Limb (tissue), 2 donors: ENCODE measurements around the gene TLX2.
"Not testable (repeated sequence)": the region's sequence is repeated elsewhere in the genome, so short reads cannot be mapped to it uniquely, and the experiment has no call there.

Experiments used
- DNase-seq, 2 donors: peaks; one replicate each; pipeline ENCODE4 v3.0.0-alpha.2; 2016; ENCODE audit errors: extremely low spot score in 2 of 2

Gene TLX2

DNA sequence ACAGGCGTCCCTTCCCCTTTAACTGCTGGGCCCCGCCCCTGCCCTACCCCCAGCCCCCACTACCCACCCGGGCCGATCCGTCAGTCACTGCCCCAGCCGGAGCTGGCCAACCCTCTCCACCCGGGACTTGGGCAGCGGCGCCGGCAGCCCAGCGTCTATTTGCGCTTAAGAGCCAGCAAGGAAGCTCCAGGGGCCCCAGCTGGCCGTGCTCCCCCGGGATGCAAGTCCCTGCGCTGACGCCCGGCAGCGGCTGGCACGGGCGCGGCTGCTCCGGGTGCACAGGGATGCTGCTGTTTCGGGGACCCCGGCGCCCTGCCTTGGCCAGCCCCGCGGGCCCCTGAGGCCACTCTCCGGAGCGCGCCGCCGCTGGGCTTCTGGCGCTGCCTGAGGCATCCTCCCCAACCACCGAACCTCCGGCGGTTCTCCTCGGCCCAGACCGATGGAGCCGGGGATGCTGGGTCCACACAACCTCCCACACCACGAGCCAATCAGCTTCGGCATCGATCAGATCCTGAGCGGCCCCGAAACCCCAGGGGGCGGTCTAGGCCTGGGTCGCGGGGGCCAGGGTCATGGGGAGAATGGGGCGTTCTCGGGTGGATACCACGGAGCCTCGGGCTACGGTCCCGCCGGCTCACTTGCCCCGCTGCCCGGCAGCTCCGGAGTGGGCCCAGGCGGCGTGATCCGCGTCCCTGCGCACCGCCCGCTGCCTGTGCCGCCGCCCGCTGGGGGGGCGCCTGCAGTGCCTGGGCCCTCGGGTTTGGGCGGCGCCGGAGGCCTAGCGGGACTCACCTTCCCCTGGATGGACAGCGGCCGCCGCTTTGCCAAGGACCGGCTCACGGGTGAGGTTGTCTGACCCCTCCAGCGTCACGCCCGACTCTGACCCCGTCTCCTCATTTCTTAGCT lies at the start of gene TLX2:
TSS of gene TLX2 (plus strand) at position 83 of the 903 bp plus-strand sequence. CDS start at position 440, 357 bp downstream.
- DNase-seq, result peak in 1 of 2 donors; percentile 58

DNA sequence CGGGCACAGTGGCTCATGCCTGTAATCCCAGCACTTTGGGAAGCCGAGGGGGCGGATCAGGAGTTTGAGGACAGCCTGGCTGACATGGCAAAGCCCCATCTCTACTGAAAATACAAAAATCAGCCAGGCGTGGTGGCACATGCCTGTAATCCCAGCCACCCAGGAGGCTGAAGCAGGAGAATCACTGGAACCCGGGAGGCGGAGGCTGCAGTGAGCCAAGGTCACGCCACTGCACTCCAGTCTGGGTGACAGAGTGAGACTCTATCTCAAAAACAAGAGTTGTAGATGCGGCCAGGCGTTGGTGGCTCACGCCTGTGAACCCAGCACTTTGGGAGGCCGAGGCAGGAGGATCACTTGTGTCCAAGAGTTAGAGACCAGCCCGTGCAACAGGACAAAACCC lies 43.5 kb upstream of the TLX2 start:
- not testable (repeated sequence) for DNase-seq

DNA sequence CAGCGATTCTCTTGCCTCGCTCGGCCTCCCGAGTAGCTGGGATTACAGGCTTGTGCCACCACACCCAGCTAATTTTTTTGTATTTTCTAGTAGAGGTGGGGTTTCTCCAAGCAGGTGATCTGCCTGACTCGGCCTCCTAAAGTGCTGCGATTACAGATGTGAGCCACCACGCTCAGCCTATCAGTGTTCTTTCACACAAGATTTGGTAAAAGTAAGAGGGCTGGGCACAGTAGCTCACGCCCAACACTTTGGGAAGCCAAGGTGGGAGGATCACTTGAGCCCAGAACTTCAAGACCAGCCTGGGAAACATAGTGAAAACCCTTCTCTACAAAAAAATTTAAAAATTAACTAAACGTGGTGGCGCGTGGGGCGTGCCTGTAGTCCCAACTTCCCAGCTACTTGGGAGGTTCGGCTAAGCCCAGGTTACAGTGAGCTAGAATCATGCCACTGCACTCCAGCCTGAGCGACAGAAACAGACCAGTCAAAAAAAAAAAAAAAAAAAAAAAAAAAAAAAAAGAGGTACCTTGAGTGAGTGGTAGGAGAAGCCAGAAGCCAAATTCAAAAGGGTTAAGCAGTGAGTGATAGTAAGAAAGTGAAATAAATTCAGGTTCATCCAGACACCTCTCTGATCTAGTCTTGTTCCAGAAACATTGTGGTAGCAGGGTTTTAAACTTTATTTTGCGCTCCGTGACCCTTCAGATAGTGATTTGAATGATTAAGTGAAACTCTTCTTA lies 42.8 kb upstream of the TLX2 start:
- no peak for DNase-seq

DNA sequence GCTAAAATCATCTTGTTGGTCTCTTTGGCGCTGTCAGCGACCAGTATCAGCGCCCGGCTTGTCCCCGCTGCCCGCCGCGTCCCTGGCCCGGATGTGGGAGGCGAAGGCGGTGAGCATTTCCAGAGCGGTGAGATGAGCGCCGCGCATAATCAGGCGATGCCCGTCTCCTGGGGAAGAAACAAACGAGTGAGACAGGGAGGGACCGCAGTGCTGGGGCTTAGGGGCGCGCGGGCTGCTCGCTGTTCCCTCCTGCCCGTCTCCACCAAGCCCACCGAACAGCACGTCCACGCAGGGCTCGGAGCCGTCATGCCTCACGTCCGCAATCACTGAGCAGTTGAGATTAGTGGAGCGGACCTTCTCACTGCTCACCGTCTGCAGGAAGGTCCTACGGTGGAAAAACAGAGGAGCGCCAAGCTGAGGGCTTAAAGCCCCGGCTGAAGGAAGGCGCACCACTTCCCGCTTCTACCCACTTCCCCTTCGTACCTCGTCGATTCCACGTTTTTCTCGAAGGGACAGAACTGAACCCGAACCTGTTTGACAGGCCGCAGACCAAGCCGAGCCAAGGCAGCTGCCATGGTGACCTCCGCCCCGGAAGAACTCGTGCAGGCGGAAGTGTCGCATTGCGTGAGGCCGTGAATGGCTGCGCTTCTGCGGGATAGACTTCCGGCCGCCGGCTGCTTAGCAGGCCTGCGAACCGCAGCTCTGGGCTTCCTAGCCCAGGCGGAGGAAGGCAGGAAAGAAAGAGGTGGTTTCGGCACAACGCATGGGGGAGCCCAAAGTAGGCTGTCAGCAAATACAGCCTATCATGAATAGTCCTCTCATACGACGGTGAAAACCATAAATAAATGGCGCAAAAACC lies 41.9 kb upstream of the TLX2 start, which contains the start of gene MRPL53:
TSS of gene MRPL53 (minus strand) at position 595 of the 859 bp plus-strand sequence. CDS start at position 575, 20 bp downstream.
- peak; percentile 92 to 96 for DNase-seq

DNA sequence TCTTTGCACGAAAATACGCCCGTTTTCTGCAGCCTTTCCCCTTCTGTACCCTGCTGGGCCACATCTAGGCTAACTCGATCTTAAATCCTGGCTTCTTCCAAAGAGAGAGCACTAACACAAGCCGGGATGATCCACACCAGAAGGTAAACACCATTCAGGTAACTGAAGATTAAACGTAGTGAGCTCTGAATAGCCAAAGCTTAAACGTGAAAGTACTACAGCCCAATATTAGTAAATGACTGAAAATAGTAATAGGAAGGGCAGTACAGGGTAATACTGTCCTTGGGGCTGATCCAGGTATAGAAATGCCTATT lies 41.3 kb upstream of the TLX2 start:
- no peak for DNase-seq

DNA sequence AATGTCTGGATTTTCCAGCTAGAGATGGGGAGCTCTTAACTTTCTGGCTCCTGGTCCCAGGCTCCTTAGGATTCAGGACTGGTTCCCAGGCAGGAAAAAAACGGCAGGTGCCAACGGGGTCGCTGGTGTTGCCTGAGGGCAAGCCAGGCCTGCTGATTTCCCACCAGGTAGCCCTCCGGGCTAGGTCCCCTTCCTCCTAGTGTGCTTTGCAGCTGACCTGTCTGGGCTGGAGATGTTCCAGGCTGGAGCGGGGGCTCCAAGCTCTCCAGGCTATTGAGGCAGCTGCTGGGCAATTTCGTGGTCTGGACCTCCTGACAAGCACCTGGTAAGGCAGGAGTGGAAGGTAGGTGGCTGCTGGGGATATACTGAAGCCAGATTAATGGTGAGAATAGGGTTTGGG lies 39.8 kb upstream of the TLX2 start:
- no peak for DNase-seq

DNA sequence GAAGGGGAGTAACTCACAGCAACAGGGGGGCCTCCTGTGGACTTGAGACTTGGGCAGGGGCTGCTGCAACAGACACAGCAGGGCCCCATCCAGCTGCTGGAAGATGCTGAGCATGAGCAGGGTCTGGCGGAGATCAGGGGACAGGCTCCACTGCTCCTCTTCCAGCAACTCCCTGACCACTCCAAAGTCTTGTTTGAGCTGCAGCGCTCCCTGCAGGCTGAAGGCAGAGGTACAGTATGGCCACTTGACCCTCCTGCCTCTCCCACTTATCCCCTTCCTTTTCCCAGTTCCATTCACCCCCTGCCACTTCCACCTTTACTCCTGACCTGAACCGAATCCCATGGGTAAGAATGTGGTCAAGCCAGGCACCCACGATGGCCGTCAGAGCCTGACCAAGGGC lies 39.4 kb upstream of the TLX2 start:
- DNase-seq, result no peak

DNA sequence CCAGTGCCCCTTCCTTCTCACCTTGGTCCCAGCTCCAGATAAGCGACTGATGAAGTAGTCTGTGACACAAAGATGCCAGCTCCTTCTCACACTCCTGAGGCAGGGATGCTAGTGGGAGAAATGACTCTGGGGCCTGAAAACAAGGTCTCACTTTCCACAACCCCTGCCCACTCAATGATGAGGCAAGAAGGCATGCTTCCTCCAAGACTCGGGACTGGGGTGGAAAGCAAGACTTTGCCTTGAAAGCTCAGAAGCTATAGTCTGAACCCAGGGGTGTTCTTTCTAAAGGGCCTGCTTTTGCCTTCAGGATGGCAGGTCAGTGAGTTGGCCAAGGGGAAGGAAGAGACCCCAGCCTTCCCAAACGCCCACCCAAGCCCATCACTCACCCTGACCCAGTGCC lies 32.8 kb upstream of the TLX2 start:
- DNase-seq, result no peak

DNA sequence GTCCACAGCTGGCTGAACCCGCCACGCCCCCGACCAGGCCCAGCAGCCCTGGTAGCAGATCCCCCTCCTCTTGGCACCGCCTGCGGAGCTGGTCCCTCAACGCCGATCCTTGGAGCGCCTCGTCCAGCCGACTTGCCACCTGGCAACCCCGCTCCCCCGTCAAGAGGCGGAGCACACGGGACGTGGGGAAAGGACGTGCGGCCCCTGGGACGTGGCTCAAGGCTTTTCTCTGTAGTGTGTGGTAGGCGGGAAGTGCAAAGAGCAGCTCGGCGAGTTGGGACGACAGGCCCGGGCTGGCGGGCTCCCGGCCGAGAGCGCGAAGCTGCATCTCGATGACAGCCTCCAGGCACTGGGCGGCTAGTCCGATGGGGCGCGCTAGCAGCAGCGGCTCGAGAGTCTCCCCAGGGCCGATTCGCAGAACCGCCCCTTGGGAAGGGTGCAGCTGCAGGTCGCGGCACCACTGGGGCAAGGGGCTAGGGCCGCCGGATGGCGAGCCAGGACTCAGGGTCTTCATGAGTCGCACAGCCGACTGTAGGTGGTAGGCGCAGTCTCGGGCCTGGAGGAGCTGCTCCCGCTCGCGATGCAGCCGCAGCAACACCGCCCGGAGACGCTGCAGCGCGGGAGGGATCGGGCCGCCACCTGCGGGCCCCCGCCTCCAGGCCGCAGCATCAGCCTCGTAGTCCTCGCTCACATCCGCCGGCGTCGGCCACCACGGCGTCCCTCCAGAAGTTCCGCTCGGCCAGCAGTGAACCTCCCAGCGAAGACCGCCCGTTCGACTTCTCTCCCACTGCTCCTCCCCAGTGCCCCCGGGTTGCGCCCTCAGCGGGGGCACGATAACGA lies 32.1 kb upstream of the TLX2 start:
- DNase-seq, result peak in 1 of 2 donors; percentile 58

DNA sequence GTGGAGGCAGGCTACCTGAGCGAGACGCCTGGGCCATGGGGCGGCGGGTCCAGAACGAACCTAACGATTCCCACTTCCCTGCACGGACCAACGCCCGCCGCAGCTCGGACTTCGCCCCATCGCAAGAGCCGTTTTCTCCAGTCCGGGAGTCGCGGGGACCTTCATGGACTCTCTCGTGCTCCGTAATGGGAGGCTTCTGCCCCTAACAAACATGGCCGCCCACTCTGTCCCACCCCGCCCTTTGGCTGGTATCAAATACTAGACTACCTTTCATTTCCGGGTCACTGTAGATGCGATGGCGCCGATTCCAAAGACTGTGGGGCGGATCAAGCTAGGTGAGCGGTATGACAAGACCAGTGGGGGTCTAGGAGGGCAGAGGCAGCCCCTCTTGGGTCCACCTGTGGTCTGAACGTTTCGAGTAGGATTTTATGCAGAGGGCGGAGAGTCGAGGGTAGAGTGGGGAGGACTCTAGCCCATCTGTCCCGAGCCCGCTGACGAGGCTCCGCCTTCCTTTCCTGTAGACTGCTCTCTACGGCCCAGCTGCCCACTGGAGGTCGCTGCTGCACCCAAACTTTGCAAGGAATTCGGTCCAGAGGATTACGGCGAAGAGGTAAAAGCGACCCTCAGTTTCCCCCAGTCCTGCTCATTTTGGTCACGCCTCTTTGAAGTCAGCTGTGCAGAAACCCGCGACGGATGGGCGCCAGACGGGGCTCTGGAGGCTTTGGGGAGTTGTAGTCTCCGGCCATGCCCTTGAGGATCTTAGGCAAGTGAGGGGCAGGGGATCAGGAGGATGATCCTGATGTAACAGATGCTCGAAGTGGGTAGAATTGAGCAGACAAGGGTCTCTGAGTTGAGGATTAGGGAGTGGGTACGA lies 31.2 kb upstream of the TLX2 start, which contains the start of the genes CCDC142 and TTC31:
TSS of gene CCDC142 (minus strand) at position 198 of the 874 bp plus-strand sequence. CDS start at position 37, 161 bp downstream.
TSS of gene TTC31 (plus strand) at position 281 of the 874 bp plus-strand sequence. CDS start at position 296, 15 bp downstream.
- peak; percentile 95 to 98 for DNase-seq

DNA sequence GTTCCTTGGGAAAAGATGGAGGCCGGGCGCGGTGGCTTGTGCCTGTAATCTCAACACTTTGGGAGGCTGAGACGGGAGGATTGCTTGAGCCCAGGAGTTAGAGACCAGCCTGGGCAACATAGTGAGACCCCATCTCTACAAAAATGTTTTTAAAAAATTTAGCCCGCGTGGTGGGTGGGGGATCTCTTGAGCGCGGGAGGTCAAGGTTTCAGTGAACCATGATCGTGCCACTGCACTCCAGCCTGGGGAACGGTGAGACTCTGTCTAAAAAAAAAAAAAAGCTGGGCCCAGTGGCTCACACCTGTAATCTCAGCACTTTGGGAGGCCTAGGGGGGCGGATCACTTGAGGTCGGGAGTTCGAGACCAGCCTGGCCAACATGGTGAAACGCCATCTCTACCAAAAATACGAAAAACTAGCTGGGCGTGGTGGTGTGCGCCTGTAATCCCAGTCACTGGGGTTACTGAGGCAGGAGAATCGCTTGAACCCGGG lies 30.5 kb upstream of the TLX2 start:
- DNase-seq, result not testable (repeated sequence)

DNA sequence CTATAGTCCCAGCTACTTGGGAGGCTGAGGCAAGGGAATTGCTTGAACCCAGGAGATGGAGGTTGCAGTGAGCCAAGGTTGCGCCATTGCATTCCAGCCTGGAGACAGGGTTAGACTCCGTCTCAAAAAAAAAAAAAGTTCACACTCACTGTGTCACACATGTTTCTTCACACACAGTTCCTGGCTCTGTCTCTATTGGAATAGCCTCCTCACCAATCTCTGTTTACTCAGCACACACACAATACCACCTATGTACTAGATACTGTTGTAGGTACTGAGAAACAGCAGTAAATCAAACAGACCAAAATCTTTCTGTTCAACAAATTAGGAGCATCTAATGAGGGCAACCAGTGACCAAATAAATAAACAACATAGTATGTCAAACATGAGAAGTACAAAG lies 28.1 kb upstream of the TLX2 start:
- no peak for DNase-seq

DNA sequence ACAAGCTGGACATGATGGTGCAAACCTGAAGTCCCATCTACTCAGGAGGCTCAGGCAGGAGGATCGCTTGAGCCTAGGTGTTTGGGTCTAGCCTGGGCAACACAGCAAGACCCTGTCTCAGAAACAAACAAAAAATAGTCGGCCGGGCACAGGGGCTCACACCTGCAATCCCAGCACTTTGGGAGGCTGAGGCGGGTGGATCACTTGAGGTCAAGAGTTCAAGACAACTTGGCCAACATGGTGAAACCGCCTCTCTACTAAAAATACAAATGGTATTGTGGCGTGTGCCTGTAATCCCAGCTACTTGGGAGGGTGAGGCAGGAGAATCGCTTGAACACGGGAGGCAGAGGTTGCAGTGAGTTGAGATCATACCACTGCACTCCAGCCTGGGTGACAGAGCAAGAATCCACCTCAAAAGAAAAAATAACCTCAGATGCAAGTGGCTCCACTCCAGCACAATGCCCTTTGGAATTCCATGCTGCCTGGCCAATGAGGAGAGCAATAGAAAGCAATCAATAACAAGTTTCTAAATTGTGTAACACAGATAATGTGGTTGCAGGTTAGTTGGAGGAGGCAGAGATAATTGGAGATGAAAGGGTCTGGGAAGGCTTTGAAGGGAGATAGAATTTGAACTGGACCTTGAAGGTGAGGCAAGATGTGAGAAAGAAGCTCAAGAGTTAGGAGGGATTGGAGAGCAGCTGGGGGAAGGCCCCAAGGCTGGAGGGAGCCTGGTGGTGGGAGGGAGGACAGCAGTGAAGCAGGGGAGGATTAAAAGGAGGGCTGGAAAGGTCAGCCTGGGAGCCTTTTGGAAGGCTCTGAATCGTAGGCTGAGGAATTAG lies 25.4 kb upstream of the TLX2 start:
- no peak for DNase-seq

DNA sequence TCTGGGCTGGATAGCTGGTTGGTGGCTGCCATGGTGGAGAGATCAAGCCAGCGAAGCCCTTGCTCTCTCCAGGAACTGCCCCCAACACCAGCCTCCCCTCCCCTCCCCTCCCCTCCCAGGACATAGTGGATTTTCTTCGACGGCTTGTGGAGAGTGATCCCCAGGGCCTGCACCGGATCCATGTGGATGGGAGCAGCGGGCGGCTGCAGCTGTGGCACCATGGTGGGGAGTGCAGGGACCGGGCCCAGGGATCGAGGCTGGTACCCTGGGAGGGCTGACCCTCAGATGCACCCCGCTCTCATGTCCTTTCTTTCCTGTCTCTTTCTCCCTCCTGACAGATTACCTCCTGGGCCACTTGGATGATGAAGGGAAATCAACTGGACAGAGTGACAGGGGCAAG lies 24.3 kb upstream of the TLX2 start:
- DNase-seq, result no peak

DNA sequence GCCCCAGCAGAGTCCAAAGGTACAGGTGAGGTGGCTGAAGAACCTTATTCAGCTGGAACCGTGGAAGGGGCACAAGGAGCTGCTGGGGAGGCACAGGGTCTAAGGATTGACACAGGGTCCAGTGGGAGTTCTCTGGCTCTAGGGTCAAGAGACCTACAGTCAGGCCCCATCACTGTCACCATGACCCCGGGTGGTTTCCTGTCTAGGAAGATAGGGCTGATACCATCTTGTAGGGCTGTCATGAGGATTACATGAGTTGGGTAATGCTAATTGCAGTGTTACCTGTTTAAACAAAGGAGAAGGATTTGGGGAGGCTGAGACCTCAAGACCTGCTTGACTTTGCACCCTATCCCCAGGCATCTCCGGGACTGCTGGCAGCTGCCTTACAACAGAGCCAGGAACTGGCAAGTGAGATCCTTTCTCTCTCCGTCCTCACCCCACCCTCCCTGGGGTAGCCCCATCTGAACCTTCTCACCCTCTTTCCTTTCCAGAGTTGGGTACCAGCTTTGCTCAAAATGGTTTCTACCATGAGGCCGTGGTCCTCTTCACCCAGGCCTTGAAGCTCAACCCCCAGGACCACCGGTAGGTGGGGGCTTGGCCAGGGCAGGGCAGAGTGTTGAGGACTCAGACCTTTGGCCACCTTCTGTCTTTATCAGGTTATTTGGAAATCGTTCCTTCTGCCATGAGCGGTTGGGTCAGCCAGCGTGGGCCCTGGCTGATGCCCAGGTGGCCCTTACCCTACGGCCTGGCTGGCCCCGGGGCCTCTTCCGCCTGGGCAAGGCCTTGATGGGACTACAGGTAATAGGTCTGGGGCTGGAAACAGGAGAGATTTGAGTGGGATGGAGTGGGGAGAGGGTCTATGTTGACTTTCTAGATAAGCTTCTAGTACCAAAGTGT lies 22.4 kb upstream of the TLX2 start:
- DNase-seq, result no peak

DNA sequence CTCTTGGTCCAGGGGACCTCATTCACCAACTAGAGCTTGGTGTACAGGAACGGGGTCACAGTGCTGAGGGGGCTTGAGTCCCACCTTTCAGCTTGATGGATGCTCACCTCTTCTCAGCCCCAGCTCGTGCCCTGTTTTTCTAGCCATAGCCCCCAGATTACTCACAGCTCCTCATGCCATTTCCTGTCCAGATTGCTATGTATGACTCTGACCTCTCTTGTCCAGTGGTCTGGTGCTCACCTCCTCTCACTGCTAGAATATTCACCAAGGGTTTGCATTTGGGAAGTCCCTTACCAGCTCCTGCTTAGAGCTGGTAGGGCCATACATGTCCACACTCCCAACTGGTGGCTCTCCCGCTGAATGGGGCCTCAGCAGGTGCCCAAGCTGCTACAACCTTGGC lies 20.7 kb upstream of the TLX2 start:
- no peak for DNase-seq

DNA sequence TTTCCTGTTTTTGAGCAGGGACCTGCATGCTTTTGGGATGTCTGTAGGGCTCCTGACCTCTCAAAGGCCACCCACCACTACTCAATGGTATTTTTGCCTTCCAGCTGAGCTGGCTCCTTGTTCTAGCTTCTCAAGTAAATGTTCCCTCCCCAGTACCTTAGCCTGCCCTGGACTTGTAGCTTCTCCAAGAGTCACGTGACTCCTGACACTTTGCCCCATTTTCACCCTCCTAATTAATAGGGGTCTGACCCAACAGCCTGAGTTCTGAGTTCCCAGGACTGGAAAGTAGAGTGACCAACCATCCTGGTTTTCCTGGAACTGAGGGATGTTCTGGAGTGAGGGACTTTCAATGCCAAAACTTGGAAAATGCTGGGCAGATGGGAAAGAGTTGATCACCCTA lies 18.8 kb upstream of the TLX2 start:
- no peak for DNase-seq
